ENCODE results near the gene PTGFRN.

DNA sequence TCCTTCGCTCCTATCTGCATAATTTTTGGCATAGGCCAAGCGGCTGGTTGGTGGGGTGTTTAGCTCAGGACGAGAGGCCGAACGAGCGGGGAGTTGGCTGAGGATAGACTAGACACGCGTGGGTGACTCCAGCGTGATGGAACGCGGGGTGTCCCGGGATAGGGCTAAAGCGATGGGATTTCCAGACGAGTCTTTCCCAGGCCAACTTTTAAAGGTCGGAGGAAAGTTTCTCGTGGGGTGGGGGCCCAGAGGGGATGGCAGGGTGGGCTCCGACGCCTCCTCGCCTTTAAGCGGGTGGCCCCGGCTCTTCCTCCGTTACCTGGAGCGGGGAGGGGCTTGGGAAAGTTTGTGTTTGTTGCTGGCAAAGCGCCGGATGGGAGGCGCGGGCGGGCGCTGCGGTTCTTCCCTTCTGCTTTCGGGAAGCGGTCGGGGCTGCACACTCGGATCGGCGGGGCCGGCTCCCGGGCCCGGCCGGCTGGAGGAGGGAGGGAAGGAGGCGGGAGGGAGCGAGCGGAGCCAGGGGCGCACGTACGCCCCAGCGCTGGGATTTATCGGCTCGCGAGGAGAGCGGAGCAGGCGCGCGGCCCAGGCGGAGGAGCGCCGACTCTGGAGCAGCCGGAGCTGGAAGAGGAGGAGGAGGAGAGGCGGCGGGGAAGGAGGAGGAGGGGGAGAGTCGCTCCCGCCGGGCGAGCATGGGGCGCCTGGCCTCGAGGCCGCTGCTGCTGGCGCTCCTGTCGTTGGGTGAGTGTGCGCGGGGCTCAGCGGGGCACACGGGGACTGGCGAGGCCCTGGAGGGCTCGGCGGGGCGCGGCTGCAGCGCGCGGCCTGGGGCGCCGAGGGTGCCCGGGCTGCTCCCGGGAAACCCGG is at the start of gene PTGFRN:
- peak in 2 of 4 donors; percentile 53 to 65 for TF ChIP-seq POLR2A (IDR thresholded peaks at IDR 0.05)
- TF ChIP-seq, protein P1, sequence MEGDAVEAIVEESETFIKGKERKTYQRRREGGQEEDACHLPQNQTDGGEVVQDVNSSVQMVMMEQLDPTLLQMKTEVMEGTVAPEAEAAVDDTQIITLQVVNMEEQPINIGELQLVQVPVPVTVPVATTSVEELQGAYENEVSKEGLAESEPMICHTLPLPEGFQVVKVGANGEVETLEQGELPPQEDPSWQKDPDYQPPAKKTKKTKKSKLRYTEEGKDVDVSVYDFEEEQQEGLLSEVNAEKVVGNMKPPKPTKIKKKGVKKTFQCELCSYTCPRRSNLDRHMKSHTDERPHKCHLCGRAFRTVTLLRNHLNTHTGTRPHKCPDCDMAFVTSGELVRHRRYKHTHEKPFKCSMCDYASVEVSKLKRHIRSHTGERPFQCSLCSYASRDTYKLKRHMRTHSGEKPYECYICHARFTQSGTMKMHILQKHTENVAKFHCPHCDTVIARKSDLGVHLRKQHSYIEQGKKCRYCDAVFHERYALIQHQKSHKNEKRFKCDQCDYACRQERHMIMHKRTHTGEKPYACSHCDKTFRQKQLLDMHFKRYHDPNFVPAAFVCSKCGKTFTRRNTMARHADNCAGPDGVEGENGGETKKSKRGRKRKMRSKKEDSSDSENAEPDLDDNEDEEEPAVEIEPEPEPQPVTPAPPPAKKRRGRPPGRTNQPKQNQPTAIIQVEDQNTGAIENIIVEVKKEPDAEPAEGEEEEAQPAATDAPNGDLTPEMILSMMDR (IDR thresholded peaks at IDR 0.05), result no peak

Measured in esophagus squamous epithelium (tissue), 4 donors.